IMR-90 (cell line): ENCODE results near the gene PMCH. TPM values are rescaled to one million over a fixed set of nuclear protein-coding genes. Genes with fewer than 3 reads are reported as not detected.
A peak's percentile ranks its signal among the peaks of the same experiment; 100 is the strongest.

Source experiments
- ATAC-seq: fragments of 200-7000 bp; cut with Tn5 transposase; 2 replicates; pipeline ENCODE4 v1.9.1; 2020; ENCODE audit warnings: low read depth, mild to moderate bottlenecking, moderate library complexity
- BruUV-seq: library from RNA; stranded (reverse); fragments of 400-500 nt; replicated peaks from 2 replicates; lab custom pipeline; 2021; lab: Mats Ljungman, UMichigan
- CTCF ChIA-PET: fragments of 300-600 bp; formaldehyde crosslinking; extraction: SDS; loops from one replicate; lab custom pipeline; 2021; ENCODE audit warnings: antibody characterized with exemption; lab: Yijun Ruan, JAX
- POLR2A ChIA-PET: fragments of 300-600 bp; sonication (Branson Sonifier 250); formaldehyde crosslinking; loops from one replicate; lab custom pipeline; 2022; ENCODE audit warnings: antibody characterized with exemption; ENCODE audit not compliant: unreplicated experiment; lab: Charles Lee
- DNase-seq: peaks from one replicate; pipeline ENCODE4 v3.0.0; 2013
- H2AFZ ChIP-seq: replicated peaks from 2 replicates; pipeline ENCODE3; 2013; ENCODE audit warnings: low read length, mild to moderate bottlenecking; ENCODE audit not compliant: poor library complexity
- H2AK5ac ChIP-seq: 2 replicates; pipeline ENCODE4 v1.6.1; 2013; ENCODE audit warnings: low read depth, low read length, inconsistent platforms
- H2AK9ac ChIP-seq: replicated peaks from 2 replicates; pipeline ENCODE3; 2013; ENCODE audit warnings: mild to moderate bottlenecking, low read depth, low read length, moderate library complexity; ENCODE audit not compliant: poor library complexity
- H2BK120ac ChIP-seq: 2 replicates; pipeline ENCODE4 v1.6.1; 2013; ENCODE audit warnings: low read depth, low read length, inconsistent platforms
- H2BK15ac ChIP-seq: 3 replicates; pipeline ENCODE4 v1.6.1; 2013; ENCODE audit warnings: low read depth, low read length, inconsistent platforms
- H2BK20ac ChIP-seq: 2 replicates; pipeline ENCODE4 v1.6.1; 2013; ENCODE audit warnings: low read depth, mild to moderate bottlenecking, inconsistent platforms, low read length, moderate library complexity
- H2BK5ac ChIP-seq: 2 replicates; pipeline ENCODE4 v1.6.1; 2013; ENCODE audit warnings: mild to moderate bottlenecking, low read depth, low read length, inconsistent platforms; ENCODE audit not compliant: poor library complexity, severe bottlenecking
- H3K14ac ChIP-seq: replicated peaks from 2 replicates; pipeline ENCODE4 v1.6.1; 2013; ENCODE audit warnings: low read depth, low read length, inconsistent platforms
- H3K18ac ChIP-seq: 2 replicates; pipeline ENCODE4 v1.6.1; 2013; ENCODE audit warnings: low read depth, low read length, control low read depth
- H3K23ac ChIP-seq: 2 replicates; pipeline ENCODE4 v1.6.1; 2013; ENCODE audit warnings: low read depth, low read length, inconsistent platforms
- H3K27ac ChIP-seq: 2 replicates; pipeline ENCODE4 v1.5.1; 2013; ENCODE audit warnings: mild to moderate bottlenecking, control low read depth, low read length; ENCODE audit not compliant: insufficient read depth
- H3K27me3 ChIP-seq: 2 replicates; pipeline ENCODE4 v1.6.1; 2013; ENCODE audit warnings: low read length; ENCODE audit not compliant: control insufficient read depth, insufficient read depth
- H3K36me3 ChIP-seq: 2 replicates; pipeline ENCODE4 v1.6.1; 2013; ENCODE audit warnings: low read length, mixed read lengths; ENCODE audit not compliant: control insufficient read depth, insufficient read depth
- H3K4ac ChIP-seq: 2 replicates; pipeline ENCODE4 v1.6.1; 2013; ENCODE audit warnings: low read depth, low read length, inconsistent platforms
- H3K4me1 ChIP-seq: 2 replicates; pipeline ENCODE4 v1.6.1; 2013; ENCODE audit warnings: low read length, mixed read lengths; ENCODE audit not compliant: control insufficient read depth, insufficient read depth
- H3K4me2 ChIP-seq: 2 replicates; pipeline ENCODE4 v1.6.1; 2013; ENCODE audit warnings: low read depth, mild to moderate bottlenecking, control low read depth, low read length, moderate library complexity
- H3K4me3 ChIP-seq: 2 replicates; pipeline ENCODE4 v1.5.1; 2013; ENCODE audit warnings: low read depth, mild to moderate bottlenecking, control low read depth, low read length, moderate library complexity; ENCODE audit not compliant: insufficient read depth
- H3K56ac ChIP-seq: 2 replicates; pipeline ENCODE4 v1.6.1; 2013; ENCODE audit warnings: low read length, inconsistent platforms; ENCODE audit not compliant: insufficient read depth; ENCODE audit errors: extremely low read depth
- H3K79me1 ChIP-seq, 2 experiments: 2 replicates each; pipeline ENCODE4 v1.6.1; 2013; ENCODE audit warnings: low read length in 2 of 2, inconsistent platforms in 1 of 2, low read depth in 1 of 2
- H3K9ac ChIP-seq: 2 replicates; pipeline ENCODE4 v1.6.1; 2013; ENCODE audit warnings: low read depth, low read length, control low read depth
- H3K9me1 ChIP-seq: 2 replicates; pipeline ENCODE4 v1.6.1; 2013; ENCODE audit warnings: low read length, inconsistent platforms; ENCODE audit not compliant: insufficient read depth
- H3K9me3 ChIP-seq: 2 replicates; pipeline ENCODE4 v1.6.1; 2013; ENCODE audit warnings: low read length; ENCODE audit not compliant: control insufficient read depth, insufficient read depth
- H4K20me1 ChIP-seq: 2 replicates; pipeline ENCODE4 v1.6.1; 2013; ENCODE audit warnings: low read length, inconsistent platforms; ENCODE audit not compliant: insufficient read depth
- H4K5ac ChIP-seq: 2 replicates; pipeline ENCODE4 v1.6.1; 2013; ENCODE audit warnings: mild to moderate bottlenecking, low read depth, low read length, control low read depth
- H4K8ac ChIP-seq, 2 experiments: 2 replicates each; pipeline ENCODE4 v1.6.1; 2013; ENCODE audit warnings: low read depth in 2 of 2, low read length in 2 of 2, control low read depth in 1 of 2, inconsistent platforms in 1 of 2
- H4K91ac ChIP-seq: 2 replicates; pipeline ENCODE4 v1.6.1; 2013; ENCODE audit warnings: low read depth, low read length, inconsistent platforms; ENCODE audit not compliant: insufficient read depth
- CEBPB ChIP-seq: IDR thresholded peaks from 2 replicates; pipeline ENCODE4 v1.6.1; 2012; ENCODE audit warnings: low read depth, low read length, improper control_type of control experiment
- FOS ChIP-seq: fragments of 150-350 bp; IDR thresholded peaks from 2 replicates; pipeline ENCODE4 v1.6.1; 2016; ENCODE audit warnings: low read depth, low read length
- MAFK ChIP-seq: IDR thresholded peaks from 2 replicates; pipeline ENCODE4 v1.6.1; 2012; ENCODE audit warnings: low read depth, low read length, improper control_type of control experiment
- MAZ ChIP-seq: IDR thresholded peaks from 2 replicates; pipeline ENCODE4 v1.6.1; 2012; ENCODE audit warnings: low read depth, mild to moderate bottlenecking, low read length, improper control_type of control experiment, moderate library complexity, borderline replicate concordance
- MXI1 ChIP-seq: IDR thresholded peaks from 2 replicates; pipeline ENCODE4 v1.6.1; 2012; ENCODE audit warnings: low read depth, mild to moderate bottlenecking, low read length, moderate library complexity, borderline replicate concordance
- POLR2A ChIP-seq: IDR thresholded peaks from 2 replicates; pipeline ENCODE4 v1.6.1; 2012; ENCODE audit warnings: mild to moderate bottlenecking, low read depth, low read length
- SMC3 ChIP-seq: fragments of 150-350 bp; IDR thresholded peaks from 2 replicates; pipeline ENCODE4 v1.6.1; 2016; ENCODE audit warnings: low read depth, mild to moderate bottlenecking, antibody characterized with exemption, low read length, moderate library complexity
- WGBS, 2 experiments: methylation state at CpG; one replicate each; pipeline versions ENCODE4 v1.1.5 to v1.1.7; 2013; ENCODE audit warnings: missing lambda C conversion rate in 2 of 2; ENCODE audit not compliant: insufficient read length in 1 of 2; ENCODE audit errors: extremely low coverage in 2 of 2; 5-methylcytosine and 5-hydroxymethylcytosine counted together
- dilution Hi-C: fragments of 300-500 bp; cut with HindIII; formaldehyde crosslinking; loops from one replicate; pipeline ENCODE4 v1.14.3; 2018; ENCODE audit warnings: low sequenced_read_pairs; ENCODE audit not compliant: unreplicated experiment
- in situ Hi-C: fragments of 300-500 bp; cut with MboI; formaldehyde crosslinking; loops from 3 replicates; pipeline ENCODE4 v1.14.3; 2019; ENCODE audit warnings: low sequenced_read_pairs, inconsistent platforms, mixed read lengths
- intact Hi-C: fragments of 100-400 bp; cut with micrococcal nuclease; formaldehyde crosslinking; loops from 2 replicates; pipeline ENCODE4 v1.10.0; 2022
- polyA plus RNA-seq, 3 experiments: library from polyadenylated mRNA; depleted of rRNA; stranded (reverse); fragments of >200 nt; gene quantifications; 2 replicates each; pipeline ENCODE4 v1.2.3, GENCODE V29; 2012; ENCODE audit warnings: low replicate concordance in 1 of 3
- total RNA-seq: library from RNA; depleted of rRNA; stranded (reverse); fragments of >200 nt; gene quantifications from 2 replicates; pipeline ENCODE4 v1.2.3, GENCODE V29; 2012
- TF ChIP-seq, protein P1 (sequence below): conservative IDR thresholded peaks from 2 replicates; pipeline ENCODE4 v1.5.1; 2012; ENCODE audit warnings: mild to moderate bottlenecking, low read depth, low read length, improper control_type of control experiment

The PMCH gene
- total and polyA plus RNA-seq, 2 of the 4 experiments (the other 2 are of a cell fraction) = not detected

DNA sequence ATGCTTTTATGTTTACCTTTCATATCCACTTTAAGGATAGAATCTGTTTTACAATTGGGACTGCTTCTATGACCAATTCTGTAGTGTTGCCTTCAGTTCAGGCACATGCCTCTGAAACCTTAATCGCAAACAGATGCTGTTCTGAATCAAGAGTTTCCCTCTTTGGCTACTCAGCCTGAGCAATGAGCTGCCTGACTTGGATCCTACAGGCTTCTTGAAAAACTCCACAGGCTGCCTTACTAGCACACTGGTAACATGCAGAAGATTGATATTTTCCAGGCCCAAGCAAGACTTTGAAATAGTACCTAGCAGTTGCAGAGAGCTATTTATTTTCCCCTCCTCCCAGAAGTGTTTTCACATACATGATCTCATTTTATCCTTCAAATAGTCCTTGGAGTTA lies 34.8 kb upstream of the PMCH start:
- Histone ChIP-seq H4K8ac (no peak overlapping the region), H2AFZ (no peak overlapping the region), H3K14ac (no peak overlapping the region), H3K36me3 (no peaks in the 10 kb centered on the region), H2BK15ac (no peak overlapping the region), H4K5ac (no peak overlapping the region), H3K4me1 (no peaks in the 10 kb centered on the region), H3K4me2 (no peak overlapping the region), H2BK5ac (no peak overlapping the region), H3K18ac (no peak overlapping the region), H3K56ac (no peak overlapping the region), H3K4ac (no peak overlapping the region), H3K9me1 (no peaks in the 10 kb centered on the region), H3K27ac (no peak overlapping the region), H3K4me3 (no peak overlapping the region), H3K9ac (no peak overlapping the region), H4K20me1 (no peaks in the 10 kb centered on the region), H3K9me3 (no peaks in the 10 kb centered on the region), H2AK9ac (no peak overlapping the region), H3K27me3 (no peaks in the 10 kb centered on the region), H4K91ac (no peak overlapping the region), H3K79me1 (no peaks in the 10 kb centered on the region), H2BK120ac (no peak overlapping the region), H3K23ac (no peak overlapping the region), H2BK20ac (no peak overlapping the region), H2AK5ac (no peak overlapping the region)
- dilution Hi-C loops = no loop called here
- peak; percentile 35 for DNase-seq
- ChIA-PET POLR2A (no interaction called here), CTCF (interaction anchor here (0.6 kb wide), 1 partner anchor 65 kb away, joined by 3 read pairs; no protein-coding TSS in a partner anchor)
- 57% methylated on average over 1 of the region's 1 CpG; no CpG with 5 or more reads in 1 of the 2 experiments for WGBS, 2 experiments
- intact Hi-C loops = no loop called here
- ATAC-seq = peak; percentile 49; the same call in 1 of the 2 replicates
- no peak for TF ChIP-seq CEBPB
- TF ChIP-seq, protein P1, sequence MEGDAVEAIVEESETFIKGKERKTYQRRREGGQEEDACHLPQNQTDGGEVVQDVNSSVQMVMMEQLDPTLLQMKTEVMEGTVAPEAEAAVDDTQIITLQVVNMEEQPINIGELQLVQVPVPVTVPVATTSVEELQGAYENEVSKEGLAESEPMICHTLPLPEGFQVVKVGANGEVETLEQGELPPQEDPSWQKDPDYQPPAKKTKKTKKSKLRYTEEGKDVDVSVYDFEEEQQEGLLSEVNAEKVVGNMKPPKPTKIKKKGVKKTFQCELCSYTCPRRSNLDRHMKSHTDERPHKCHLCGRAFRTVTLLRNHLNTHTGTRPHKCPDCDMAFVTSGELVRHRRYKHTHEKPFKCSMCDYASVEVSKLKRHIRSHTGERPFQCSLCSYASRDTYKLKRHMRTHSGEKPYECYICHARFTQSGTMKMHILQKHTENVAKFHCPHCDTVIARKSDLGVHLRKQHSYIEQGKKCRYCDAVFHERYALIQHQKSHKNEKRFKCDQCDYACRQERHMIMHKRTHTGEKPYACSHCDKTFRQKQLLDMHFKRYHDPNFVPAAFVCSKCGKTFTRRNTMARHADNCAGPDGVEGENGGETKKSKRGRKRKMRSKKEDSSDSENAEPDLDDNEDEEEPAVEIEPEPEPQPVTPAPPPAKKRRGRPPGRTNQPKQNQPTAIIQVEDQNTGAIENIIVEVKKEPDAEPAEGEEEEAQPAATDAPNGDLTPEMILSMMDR = no peak
- no peak for TF ChIP-seq MAZ
- TF ChIP-seq FOS = no peak
- no peak for TF ChIP-seq POLR2A
- no peak for TF ChIP-seq MAFK
- no peak for TF ChIP-seq SMC3
- TF ChIP-seq MXI1 = no peak
- in situ Hi-C loops = no loop called here
- no TSS peak for BruUV-seq
